ENCODE measurements around the gene KCNE1.

DNA sequence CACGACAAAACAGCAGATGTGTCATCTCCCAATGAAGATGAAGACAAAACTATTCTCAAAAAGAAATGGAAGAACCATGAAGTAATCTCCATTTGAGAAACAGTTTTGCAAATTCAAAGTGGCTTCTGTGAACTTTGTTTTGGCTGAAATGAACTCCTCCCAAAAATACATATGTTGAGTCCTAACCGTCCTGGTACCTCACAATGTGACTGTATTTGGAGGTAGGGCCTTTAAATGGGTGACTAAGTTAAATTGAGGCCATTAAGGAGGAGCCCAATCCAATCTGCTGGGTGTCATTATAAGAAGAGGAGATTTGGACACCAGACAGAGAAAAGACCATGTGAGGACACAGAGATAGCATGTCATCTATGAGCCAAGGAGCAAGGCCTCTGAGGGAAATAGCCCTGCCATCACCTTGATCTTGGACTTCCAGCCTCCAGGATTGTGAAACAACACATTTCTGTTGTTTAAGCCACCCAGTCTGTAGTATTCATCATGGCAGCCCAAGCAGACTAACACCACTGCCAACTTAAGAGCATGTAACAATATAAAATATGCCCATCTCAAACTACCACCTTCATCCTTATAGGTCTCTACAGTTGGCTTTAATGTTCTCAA is 38.3 kb upstream of the KCNE1 start:
- TF ChIP-seq, protein P1, sequence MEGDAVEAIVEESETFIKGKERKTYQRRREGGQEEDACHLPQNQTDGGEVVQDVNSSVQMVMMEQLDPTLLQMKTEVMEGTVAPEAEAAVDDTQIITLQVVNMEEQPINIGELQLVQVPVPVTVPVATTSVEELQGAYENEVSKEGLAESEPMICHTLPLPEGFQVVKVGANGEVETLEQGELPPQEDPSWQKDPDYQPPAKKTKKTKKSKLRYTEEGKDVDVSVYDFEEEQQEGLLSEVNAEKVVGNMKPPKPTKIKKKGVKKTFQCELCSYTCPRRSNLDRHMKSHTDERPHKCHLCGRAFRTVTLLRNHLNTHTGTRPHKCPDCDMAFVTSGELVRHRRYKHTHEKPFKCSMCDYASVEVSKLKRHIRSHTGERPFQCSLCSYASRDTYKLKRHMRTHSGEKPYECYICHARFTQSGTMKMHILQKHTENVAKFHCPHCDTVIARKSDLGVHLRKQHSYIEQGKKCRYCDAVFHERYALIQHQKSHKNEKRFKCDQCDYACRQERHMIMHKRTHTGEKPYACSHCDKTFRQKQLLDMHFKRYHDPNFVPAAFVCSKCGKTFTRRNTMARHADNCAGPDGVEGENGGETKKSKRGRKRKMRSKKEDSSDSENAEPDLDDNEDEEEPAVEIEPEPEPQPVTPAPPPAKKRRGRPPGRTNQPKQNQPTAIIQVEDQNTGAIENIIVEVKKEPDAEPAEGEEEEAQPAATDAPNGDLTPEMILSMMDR (IDR thresholded peaks at IDR 0.05), result no peak
- no peak for TF ChIP-seq POLR2A (IDR thresholded peaks at IDR 0.05)
